ENCODE results near the gene FAM168B.

Gene FAM168B

DNA sequence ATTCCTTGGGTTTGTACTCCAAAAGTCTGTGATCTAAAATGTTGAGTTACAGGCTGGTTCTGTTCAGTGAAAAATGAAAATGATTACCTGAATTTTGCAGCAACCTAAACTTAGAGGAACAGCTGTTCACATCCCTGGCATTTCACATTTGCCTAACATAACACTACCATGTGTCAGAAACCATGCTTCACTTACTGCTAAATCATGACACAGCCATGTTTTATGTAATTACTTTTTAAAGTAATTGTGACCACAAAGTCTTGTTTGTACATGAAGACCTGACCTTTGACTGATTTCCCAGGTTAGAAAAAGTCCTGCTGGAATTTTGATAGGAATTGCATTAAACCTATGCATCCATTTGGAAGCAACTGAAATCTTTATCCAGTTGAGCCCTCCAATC lies 79.1 kb downstream of the FAM168B start:
- DNase-seq (ENCODE audit: low read depth), result no peak
- TF ChIP-seq, protein P1, sequence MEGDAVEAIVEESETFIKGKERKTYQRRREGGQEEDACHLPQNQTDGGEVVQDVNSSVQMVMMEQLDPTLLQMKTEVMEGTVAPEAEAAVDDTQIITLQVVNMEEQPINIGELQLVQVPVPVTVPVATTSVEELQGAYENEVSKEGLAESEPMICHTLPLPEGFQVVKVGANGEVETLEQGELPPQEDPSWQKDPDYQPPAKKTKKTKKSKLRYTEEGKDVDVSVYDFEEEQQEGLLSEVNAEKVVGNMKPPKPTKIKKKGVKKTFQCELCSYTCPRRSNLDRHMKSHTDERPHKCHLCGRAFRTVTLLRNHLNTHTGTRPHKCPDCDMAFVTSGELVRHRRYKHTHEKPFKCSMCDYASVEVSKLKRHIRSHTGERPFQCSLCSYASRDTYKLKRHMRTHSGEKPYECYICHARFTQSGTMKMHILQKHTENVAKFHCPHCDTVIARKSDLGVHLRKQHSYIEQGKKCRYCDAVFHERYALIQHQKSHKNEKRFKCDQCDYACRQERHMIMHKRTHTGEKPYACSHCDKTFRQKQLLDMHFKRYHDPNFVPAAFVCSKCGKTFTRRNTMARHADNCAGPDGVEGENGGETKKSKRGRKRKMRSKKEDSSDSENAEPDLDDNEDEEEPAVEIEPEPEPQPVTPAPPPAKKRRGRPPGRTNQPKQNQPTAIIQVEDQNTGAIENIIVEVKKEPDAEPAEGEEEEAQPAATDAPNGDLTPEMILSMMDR (IDR thresholded peaks at IDR 0.05; ENCODE audit: control insufficient read depth, extremely low read depth, insufficient read depth), result no peak
- H3K4me3 ChIP-seq (ENCODE audit: low read depth, low read length), result no peak overlapping the region

DNA sequence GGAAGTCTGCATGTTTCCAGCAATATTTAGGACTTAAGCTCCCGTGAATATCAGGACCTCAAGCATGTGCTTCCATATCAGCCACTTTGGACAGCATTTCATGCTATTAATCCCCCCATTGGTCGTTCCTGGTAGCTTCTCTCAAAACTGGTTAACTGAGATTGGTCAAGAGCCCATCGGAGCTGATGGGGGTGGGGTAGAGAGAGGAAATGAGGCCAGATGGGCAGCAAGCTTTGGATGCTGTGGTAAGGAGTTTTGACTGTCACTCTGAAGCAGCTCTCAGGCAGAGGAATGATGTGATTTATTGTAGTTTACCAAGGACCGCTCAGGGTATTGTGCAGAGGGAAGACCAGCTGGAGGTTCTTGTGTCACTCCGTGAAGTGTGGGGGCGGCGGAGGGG lies 81.8 kb downstream of the FAM168B start:
- TF ChIP-seq, protein P1 (IDR thresholded peaks at IDR 0.05; ENCODE audit: control insufficient read depth, extremely low read depth, insufficient read depth), result no peak
- no peak overlapping the region for H3K4me3 ChIP-seq (ENCODE audit: low read depth, low read length)
- no peak for DNase-seq (ENCODE audit: low read depth)

DNA sequence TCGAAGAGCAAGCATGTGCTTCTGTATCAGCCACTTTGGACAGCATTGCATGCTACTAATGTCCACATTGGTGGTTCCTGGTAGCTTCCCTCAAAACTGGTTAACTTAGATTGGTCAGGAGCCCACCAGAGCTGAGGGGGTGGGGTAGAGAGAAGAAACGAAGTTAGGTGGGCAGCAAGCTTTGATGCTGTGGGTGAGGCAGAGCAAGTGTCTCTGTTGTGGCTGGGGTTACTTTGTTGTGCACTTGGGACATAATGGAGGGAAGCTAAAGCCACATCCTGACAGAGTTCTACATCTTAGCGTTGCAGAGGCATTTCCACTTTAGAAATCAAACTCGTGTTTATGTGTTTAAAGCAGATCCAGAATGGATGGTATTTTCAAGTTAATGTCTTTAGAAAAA lies 82.7 kb downstream of the FAM168B start:
- DNase-seq (ENCODE audit: low read depth), result no peak
- no peak overlapping the region for H3K4me3 ChIP-seq (ENCODE audit: low read depth, low read length)
- TF ChIP-seq, protein P1 (IDR thresholded peaks at IDR 0.05; ENCODE audit: control insufficient read depth, extremely low read depth, insufficient read depth), result no peak

DNA sequence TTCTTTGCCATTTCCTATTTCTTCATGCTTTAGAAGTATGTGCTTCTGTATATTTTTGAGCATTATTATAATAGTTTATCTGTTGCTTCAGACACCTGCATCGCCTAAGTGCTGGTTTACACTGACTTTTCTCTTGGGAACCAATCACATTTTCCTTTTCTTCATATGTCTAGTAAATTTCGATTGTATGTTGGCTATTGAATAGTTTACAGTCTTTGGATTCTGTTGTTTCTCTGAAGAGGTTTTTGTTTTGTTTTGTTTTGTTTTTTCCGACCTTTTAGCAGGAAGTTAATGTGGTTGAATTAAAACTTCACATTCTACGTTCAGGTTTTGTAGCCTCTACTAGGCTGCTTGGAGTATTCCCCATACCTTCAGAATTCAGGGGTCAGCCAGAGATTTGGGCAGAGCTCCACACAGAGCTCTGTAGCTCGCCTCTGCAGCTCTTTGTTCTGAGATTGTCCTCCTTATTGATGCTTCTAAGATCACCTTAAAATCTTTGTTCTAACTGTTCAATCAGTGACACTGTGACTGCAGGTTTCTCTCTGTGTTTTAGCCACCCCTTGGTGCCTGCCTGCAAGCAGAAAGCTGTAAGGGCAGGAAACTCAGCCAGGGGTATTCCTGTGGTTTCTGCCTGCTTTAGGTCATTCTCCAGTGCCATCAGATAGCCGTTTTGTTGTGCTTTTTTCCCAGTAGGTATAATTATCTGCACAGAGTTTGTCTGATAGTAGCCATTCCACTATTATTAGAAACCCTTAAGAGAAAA lies 83.4 kb downstream of the FAM168B start:
- TF ChIP-seq, protein P1 (IDR thresholded peaks at IDR 0.05; ENCODE audit: control insufficient read depth, extremely low read depth, insufficient read depth), result no peak
- no peak overlapping the region for H3K4me3 ChIP-seq (ENCODE audit: low read depth, low read length)
- DNase-seq (ENCODE audit: low read depth), result no peak

DNA sequence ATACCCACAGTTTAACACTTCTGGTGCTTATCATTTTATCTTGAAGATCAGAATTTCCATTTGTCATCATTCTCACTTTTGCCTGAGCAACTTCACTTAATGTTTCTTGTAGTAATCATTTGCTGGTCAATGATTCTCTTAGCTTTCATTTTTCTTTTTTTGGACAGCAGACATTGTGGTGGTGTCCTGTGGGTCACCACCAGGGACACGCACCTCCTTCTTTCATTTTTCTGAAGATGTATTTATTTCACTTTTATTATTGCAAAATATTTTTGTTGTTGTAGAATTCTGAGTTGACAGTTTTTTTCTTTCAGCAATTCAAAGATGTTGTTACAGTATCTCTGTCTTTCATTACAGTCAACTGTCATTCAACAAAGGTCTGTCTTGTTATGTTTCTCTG lies 84.3 kb downstream of the FAM168B start:
- H3K4me3 ChIP-seq (ENCODE audit: low read depth, low read length), result no peak overlapping the region
- no peak for DNase-seq (ENCODE audit: low read depth)
- TF ChIP-seq, protein P1 (IDR thresholded peaks at IDR 0.05; ENCODE audit: control insufficient read depth, extremely low read depth, insufficient read depth), result no peak

DNA sequence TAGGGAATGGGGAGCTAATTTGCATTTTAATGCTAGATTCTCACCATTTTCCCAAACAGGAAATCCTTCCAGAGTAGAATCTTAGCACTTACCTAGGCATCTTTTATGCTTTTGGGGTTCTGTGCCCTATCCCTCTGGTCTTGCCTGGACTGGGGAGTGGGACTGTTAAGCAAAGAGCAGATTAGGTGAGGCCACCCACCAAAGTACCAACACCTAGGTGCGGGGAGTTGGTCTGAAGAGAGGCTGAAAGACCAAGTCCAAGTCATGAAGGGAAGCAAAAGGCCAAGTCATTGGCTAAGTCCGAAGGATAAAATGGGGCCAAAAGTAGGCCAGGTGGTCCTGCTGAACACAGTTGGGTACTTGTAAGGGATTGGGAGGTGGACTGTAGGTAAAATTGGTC lies 86.7 kb downstream of the FAM168B start:
- no peak for DNase-seq (ENCODE audit: low read depth)
- H3K4me3 ChIP-seq (ENCODE audit: low read depth, low read length), result no peak overlapping the region
- TF ChIP-seq, protein P1 (IDR thresholded peaks at IDR 0.05; ENCODE audit: control insufficient read depth, extremely low read depth, insufficient read depth), result no peak

Measured in LNCaP clone FGC (cell line).